Measurements from ENCODE around the gene PLAAT2. TPM values are rescaled to one million over a fixed set of nuclear protein-coding genes. Genes with fewer than 3 reads are reported as not detected.

Gene PLAAT2
- total and polyA plus RNA-seq, 2 of the 13 experiments (the other 11 are each of a cell fraction or from before 2014, with no cell fraction given): 0.22 TPM; not detected in 1

- Histone ChIP-seq H3K9me3 (ENCODE audit: low read length) (no peaks in the 10 kb centered on the region), H3K36me3 (replicated peaks in 1 of 2; ENCODE audit: control insufficient read depth in 1 of 2, insufficient read depth in 2 of 2, low read length in 2 of 2) (no peaks in the 10 kb centered on the region), H3K27ac (ENCODE audit: extremely low read length, insufficient read depth, low read length) (no peak within 1 kb of the TSS), H3K4me2 (ENCODE audit: low read depth, low read length) (no peak within 1 kb of the TSS), H3K79me2 (ENCODE audit: insufficient read depth, low read length) (no peaks in the 10 kb centered on the region), H2AFZ (ENCODE audit: low read length) (no peak within 1 kb of the TSS), H3K4me3 (replicated peaks in 1 of 3; ENCODE audit: insufficient read depth in 1 of 3, low read depth in 2 of 3, low read length in 3 of 3) (no peak within 1 kb of the TSS), H4K20me1 (ENCODE audit: insufficient read depth, low read length) (no peaks in the 10 kb centered on the region), H3K27me3 (ENCODE audit: control insufficient read depth in 1 of 2, insufficient read depth in 2 of 2, low read length in 2 of 2) (peaks cover 2 to 30% of the 10 kb centered on the region in 2 experiments; a peak in 3 of 5 replicates), H3K9ac (ENCODE audit: insufficient read depth, low read depth, low read length) (no peak within 1 kb of the TSS), H3K4me1 (ENCODE audit: insufficient read depth, low read length) (no peaks in the 10 kb centered on the region)
- in situ Hi-C loops (cut with HindIII; ENCODE audit: extremely low pct_ligation_motif_present, low pct_unique_long_range_greater_than_20kb) (no loop called here), intact Hi-C loops (cut with micrococcal nuclease; ENCODE audit: unreplicated experiment) (no loop called here)
- ATAC-seq (no peak), FAIRE-seq (no peak), DNase-seq (ENCODE audit: low spot score) (no peak)
- ChIA-PET CTCF (ENCODE audit: low intra/inter-chr PET ratio, low total read pairs) (no interaction called here), POLR2A (no interaction called here)
- TF ChIP-seq ZNF24 (IDR thresholded peaks at IDR 0.05) (no peak), PHF20 (CRISPR knock-in tag; IDR thresholded peaks at IDR 0.05) (no peak), PAX8 (CRISPR knock-in tag; IDR thresholded peaks at IDR 0.05; ENCODE audit: borderline replicate concordance) (no peak), ZSCAN31 (CRISPR knock-in tag; IDR thresholded peaks at IDR 0.05; ENCODE audit: low read depth) (no peak), MED1 (CRISPR knock-in tag; IDR thresholded peaks at IDR 0.05) (no peak), ZNF615 (CRISPR knock-in tag; IDR thresholded peaks at IDR 0.05; ENCODE audit: borderline replicate concordance) (no peak)
- WGBS (ENCODE audit: low lambda C conversion rate): 51% methylated on average over 9 of the region's 15 CpGs
- no TSS peak for BruUV-seq (replicated peaks)
Measured at GRCh38 chr11:63505857-63506528, 57.2 kb downstream of the PLAAT2 start, which contains the start of gene LGALS12. Gene LGALS12 (plus strand): TSS chr11:63506084. CDS start chr11:63506459, 375 bp downstream.

- DNase-seq (ENCODE audit: low spot score) (no peak), ATAC-seq (no peak), FAIRE-seq (no peak)
- H2AFZ ChIP-seq (ENCODE audit: low read length): no peak overlapping the region
- H3K4me3 ChIP-seq (replicated peaks in 1 of 3; ENCODE audit: insufficient read depth in 1 of 3, low read depth in 2 of 3, low read length in 3 of 3): no peak overlapping the region
- 16% methylated on average over 3 of the region's 4 CpGs for WGBS (ENCODE audit: low lambda C conversion rate)
- ChIA-PET CTCF (ENCODE audit: low intra/inter-chr PET ratio, low total read pairs) (no interaction called here), POLR2A (no interaction called here)
- no peaks in the 10 kb centered on the region for H4K20me1 ChIP-seq (ENCODE audit: insufficient read depth, low read length)
- H3K27me3 ChIP-seq (ENCODE audit: control insufficient read depth in 1 of 2, insufficient read depth in 2 of 2, low read length in 2 of 2): peaks cover 2 to 23% of the 10 kb centered on the region in 2 experiments; a peak in 3 of 5 replicates
- H3K36me3 ChIP-seq (replicated peaks in 1 of 2; ENCODE audit: control insufficient read depth in 1 of 2, insufficient read depth in 2 of 2, low read length in 2 of 2): no peaks in the 10 kb centered on the region
- BruUV-seq (replicated peaks): no TSS peak
- peaks cover 6% of the 10 kb centered on the region; the same call in 1 of the 2 replicates for H3K9me3 ChIP-seq (ENCODE audit: low read length)
- intact Hi-C loops (cut with micrococcal nuclease; ENCODE audit: unreplicated experiment) (no loop called here), in situ Hi-C loops (cut with HindIII; ENCODE audit: extremely low pct_ligation_motif_present, low pct_unique_long_range_greater_than_20kb) (no loop called here)
- H3K4me2 ChIP-seq (ENCODE audit: low read depth, low read length): no peak overlapping the region
- no peak overlapping the region for H3K9ac ChIP-seq (ENCODE audit: insufficient read depth, low read depth, low read length)
- H3K79me2 ChIP-seq (ENCODE audit: insufficient read depth, low read length): no peaks in the 10 kb centered on the region
- H3K27ac ChIP-seq (ENCODE audit: extremely low read length, insufficient read depth, low read length): no peak overlapping the region
- H3K4me1 ChIP-seq (ENCODE audit: insufficient read depth, low read length): no peaks in the 10 kb centered on the region
- TF ChIP-seq PPARG (CRISPR knock-in tag; conservative IDR thresholded peaks at IDR 0.05) (no peak), KLF11 (CRISPR knock-in tag; IDR thresholded peaks at IDR 0.05) (no peak), XRCC5 (optimal IDR thresholded peaks at IDR 0.05; ENCODE audit: low read length) (no peak), ZNF775 (CRISPR knock-in tag; IDR thresholded peaks at IDR 0.05; ENCODE audit: borderline replicate concordance) (no peak), ZNF232 (CRISPR knock-in tag; IDR thresholded peaks at IDR 0.05; ENCODE audit: borderline replicate concordance) (no peak), ZNF33A (CRISPR knock-in tag; IDR thresholded peaks at IDR 0.05; ENCODE audit: borderline replicate concordance) (no peak), LRRFIP1 (CRISPR knock-in tag; conservative IDR thresholded peaks at IDR 0.05) (no peak), ZNF549 (CRISPR knock-in tag; IDR thresholded peaks at IDR 0.05) (no peak), HNRNPL (IDR thresholded peaks at IDR 0.05; ENCODE audit: low read depth, low read length) (no peak), HOXA5 (CRISPR knock-in tag; IDR thresholded peaks at IDR 0.05) (no peak), ZNF577 (CRISPR knock-in tag; IDR thresholded peaks at IDR 0.05; ENCODE audit: borderline replicate concordance, low read depth) (no peak)
Measured at GRCh38 chr11:63504933-63505586, 58.1 kb downstream of the PLAAT2 start.
